Measurements from ENCODE around the gene SGMS2. TPM values are rescaled to one million over a fixed set of nuclear protein-coding genes. Genes with fewer than 3 reads are reported as not detected.

SGMS2 gene
- 86.9 and 91.5 TPM in 2 replicates for total RNA-seq

DNA sequence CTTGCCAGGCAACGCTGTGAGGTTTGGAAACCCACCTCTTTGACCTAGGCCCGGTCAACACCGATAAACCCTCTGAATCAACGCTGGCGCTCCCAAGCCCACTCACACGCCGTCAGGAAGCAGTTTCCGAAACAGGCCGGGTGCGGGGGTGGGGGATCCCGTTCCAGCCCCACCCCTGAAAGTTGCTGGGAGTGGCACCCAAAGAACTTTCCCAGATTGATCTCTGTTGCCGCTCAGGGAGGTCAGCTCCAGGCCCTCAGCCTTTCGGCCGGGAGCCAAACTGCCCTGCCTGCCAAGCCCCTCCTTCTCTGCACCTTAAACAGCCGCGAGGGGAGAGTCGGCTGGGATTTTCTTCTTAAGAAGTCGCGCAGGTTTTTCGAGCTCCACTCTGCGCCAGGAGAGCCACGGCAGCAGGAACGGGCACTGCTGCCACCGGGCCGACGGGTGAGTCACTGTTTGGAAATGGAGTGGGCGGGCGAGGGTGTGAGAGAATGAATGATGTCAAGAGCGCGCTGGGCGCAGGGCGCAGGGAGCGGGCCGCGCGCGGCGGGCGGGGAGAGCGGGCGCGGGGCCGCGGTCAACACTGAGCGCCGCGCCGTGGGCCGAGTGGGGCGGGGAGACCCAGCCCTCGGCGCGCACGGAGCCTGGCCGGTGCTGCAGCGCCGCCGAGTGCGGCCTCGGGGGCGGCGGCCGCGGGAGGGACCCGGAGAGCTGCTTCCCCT lies at the start of gene SGMS2:
SGMS2 (plus strand) TSS at position 583 of the 722 bp plus-strand sequence. CDS start 70,622 bp downstream, outside the sequence.

DNA sequence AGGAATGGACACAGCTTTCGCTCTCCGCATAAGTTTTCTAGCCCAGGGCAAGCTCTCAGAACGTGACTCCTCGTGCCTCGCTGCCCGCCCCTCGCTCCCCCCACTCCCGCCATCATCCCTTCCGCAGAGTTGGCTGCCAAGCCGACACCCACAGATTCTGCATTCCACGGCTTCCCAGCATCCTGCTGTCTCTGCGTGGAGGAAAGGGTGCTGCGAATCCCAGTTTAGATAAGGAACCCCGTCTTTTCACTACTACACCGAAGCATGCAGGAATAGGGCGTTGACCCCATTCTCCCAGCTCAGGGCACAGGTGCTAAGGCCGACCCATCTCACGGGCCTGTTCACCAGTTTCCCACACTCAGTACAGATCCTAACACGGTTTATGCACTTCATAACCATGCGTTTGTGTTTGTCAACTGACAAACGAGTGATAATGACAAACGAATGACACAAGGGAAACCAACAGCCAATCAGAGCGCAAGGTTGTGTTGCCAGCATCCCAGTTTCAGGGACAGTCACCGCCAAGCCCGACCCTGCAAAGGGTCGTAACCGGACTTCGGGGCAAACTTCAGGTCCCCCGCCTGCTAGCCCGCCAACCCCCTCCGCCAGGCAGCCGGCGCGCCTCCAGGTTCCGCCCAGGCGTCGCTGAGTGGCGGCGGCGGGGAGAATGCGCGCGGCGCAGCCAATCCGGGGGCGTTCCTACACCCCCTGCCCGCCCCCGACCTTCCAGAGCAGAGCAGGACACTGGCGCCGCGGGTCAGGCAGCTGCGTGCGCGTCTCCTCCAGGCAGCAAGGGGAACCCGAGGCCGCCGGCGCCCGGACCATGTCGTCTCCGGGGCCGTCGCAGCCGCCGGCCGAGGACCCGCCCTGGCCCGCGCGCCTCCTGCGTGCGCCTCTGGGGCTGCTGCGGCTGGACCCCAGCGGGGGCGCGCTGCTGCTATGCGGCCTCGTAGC lies 106.4 kb downstream of the SGMS2 start, which contains the start of gene CYP2U1:
CYP2U1 (plus strand) TSS at position 729 of the 954 bp plus-strand sequence; CDS start at position 824, 95 bp downstream.

Small RNA genes lying within 50 kb of the gene (small RNA-seq; reads per million reads assigned to genes)
- not detected for gene RNU6-733P

Other genes with a start within 250 kb of the SGMS2 start
- gene PAPSS1, start 104.7 kb upstream of the SGMS2 start, total RNA-seq, result 63.0 and 71.3 TPM in 2 replicates
- 5.3 and 6.5 TPM in 2 replicates for gene CYP2U1, start 106.6 kb downstream of the SGMS2 start, total RNA-seq
- gene HADH, start 165.0 kb downstream of the SGMS2 start, total RNA-seq, result 7.0 and 7.2 TPM in 2 replicates

Data from vein endothelial cell (primary cell).